ENCODE results near the gene URGCP.
"Not testable (repeated sequence)": the region's sequence is repeated elsewhere in the genome, so short reads cannot be mapped to it uniquely, and the experiment has no call there.

Gene URGCP

DNA sequence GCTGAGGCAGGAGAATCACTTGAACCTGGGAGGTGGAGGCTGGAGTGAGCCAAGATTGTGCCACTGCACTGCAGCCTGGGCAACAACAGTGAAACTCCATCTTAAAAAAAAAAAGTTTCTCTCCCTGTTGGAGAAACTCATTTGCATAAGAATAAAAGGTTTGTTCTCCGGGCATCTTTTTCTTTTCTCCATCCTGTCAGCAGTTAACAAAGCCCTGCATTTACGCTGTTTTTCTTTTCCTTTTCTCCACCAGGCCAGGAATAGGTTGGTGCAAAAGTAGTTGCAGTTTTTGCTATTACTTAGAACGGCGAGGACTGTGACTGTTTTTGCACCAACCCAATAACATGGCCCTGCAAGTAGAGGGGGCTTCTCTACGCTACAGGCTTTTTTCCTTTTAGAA lies 9.5 kb upstream of the URGCP start:
- no peak for DNase-seq

- DNase-seq = no peak
These were observed 8.4 kb upstream of the URGCP start for GRCh38 chr7:43914795-43915194.

- peak; percentile 15 for DNase-seq
These were observed 453 bp downstream of the URGCP start for GRCh38 chr7:43905956-43906330.

GRCh38 chr7:43905209-43905946 lies 1.0 kb downstream of the URGCP start:
- DNase-seq = no peak

DNA sequence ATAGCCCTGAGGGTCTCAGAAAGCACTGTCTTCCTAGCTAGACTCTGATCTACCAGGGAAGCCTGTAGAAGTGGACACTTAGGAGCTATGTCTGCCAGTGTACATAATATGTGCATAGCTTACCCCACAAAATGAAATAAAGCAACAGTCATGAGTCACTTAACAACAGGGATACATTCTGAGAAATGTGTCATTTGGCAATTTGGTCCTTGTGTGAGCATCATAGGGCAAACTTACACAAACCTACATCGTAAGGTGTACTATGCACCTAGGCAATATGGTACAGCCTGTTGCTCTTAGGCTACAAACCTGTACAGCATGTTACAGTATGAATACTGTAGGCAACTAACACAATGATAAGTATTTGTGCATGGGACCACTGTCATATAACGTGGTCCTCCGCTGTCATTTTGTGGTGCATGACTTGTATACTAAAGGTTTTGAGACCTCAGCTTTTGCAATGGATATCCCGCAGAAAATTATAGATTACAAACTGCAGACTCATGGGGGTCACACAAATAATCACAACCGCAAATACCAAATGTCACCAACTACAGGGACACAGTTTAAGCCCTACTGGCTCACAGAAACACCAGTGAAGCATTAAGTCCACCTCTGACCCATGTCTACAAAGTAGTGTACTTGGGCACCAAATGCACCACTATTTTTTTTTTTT lies 1.7 kb downstream of the URGCP start:
- no peak for DNase-seq

DNA sequence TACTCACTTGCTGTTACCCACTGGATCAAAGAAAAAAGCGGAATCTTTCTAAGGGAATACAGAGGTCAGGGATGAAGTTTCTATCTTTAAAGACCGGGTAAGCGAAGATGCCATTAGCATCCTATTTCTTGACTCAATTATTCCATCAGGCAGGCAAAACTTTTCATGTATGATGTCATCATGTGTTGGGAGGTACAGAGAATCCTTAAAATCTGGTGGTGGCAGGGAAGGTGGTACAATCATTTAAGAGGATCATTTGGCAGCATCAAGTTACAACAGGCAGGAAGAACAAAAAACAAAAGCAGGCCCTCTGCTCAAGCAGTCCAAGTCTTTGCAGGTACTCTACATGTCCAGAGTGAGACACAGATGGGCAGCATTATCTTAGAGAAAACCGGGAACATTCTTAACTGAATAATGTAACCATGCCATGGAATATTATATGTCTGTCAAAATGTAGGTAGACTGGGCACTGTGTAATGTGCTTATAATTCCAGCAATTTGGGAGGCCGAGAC lies 3.8 kb downstream of the URGCP start:
- DNase-seq = no peak

DNA sequence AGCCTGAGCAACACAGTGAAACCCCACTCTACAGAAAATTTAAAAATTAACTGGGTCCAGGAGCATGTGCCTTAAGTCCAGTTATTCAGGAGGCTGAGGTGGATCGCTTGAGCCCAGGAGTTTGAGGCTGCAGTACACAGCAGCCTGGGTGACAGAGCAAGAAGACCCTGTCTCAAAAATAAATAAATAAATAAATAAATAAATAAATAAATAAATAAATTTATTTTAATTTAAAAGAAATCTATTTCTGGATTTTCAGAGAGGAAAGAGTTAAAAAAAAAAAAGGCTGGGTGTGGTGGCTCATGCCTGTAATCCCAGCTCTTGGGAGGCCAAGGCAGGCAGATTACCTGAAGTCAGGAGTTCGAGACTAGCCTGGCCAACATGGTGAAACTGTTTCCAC lies 7.8 kb downstream of the URGCP start:
- not testable (repeated sequence) for DNase-seq

DNA sequence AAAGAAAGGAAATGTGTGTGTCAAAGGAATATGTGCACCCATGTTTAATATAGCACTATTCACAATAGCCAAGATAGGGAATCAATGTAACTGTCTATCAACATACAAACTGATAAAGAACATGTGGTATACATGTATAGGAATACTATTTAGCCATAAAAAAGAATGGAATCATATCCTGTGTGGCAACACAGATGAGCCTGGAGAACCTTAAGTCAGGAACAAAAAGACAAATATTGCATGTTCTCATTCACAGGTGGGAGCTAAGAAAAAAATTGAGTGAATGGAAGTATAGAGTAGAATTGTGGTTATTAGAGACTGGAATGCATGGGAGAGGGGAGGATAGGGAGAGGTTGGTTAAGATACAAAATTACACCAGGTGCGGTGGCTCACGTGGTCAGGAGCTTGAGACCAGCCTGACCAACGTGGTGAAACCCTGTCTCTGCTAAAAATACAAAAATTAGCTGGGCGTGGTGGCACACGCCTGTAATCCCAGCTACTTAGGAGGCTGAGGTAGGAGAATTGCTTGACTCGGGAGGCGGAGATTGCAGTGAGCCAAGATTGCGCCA lies 10.5 kb downstream of the URGCP start:
- no peak for DNase-seq

GRCh38 chr7:43891069-43891955 lies 15.1 kb downstream of the URGCP start:
- no peak for DNase-seq

DNA sequence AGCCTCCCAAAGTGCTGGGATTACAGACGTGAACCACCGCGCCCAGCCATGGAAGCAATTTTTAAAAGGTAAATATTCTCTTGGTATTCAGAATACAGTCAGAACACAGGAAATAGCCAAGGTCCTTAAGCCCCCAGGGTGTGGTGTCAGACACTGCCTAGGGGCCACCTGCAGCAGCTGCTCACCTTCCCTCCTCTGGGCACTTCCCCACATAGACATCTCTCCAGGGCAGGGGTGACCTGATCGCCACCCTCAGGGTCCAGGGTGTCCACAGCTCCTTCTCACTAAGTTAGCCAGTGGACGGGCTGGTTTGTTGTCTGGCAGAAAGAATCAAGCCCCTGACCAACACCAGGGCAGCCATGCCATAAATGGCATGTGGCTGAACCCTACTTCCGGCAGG lies 15.9 kb downstream of the URGCP start:
- no peak for DNase-seq

- DNase-seq = no peak
These were observed 17.1 kb downstream of the URGCP start for GRCh38 chr7:43888993-43889945.

DNA sequence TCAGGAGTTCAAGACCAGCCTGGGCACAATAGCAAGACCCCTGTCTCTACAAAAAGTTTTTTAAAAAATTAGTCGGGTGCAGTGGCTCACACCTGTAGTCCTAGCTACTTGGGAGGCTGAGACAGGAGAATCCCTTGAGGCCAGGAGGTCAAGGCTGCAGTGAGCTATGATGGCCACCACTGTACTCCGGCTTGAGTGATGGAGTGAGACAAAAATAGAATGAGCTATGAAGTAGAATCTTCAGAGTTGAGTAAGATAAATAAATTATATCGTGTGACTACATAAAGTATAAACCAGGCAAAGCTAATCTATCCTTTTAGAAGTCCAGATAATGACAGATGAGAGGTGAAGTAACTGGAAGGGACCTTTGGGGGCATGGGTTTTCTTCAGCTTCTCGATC lies 21.8 kb downstream of the URGCP start:
- no peak for DNase-seq

DNA sequence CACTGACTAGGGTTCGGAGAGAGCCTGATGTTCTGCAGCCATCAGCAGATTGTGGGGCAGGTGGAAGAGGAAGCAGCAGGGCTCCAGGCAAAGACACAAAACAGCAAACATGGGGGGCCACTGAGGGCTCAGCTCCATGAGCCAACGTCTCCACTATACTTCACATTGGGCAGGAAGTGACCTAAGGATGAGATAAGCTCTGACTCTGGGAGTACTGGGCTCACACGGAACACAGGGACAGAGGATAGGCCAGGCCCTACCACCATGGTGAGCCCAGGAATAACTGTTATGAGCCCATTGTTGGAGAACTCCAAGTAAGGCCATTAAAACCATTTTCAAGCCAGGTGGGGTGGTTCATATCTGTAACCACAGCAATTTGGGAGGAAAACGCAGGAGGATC lies 22.2 kb downstream of the URGCP start:
- no peak for DNase-seq

DNA sequence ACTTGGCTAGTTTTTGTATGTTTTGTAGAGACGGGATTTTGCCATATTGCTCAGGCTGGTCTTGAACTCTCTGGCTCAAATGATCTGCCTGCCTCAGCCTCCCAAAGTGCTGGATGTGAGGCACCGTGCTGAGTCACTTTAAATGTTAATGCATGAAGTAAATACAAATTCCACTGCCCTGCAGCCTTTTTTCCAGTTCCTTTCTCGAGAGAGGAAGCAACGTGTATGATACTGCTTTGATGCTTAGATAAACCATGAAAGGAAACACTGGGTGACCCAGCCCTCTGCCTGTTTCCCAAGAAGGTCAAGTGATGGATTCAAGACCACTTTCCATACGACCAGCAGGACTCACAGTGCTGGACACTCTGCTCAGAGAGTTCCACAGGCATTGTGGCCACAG lies 25.8 kb downstream of the URGCP start:
- no peak for DNase-seq

DNA sequence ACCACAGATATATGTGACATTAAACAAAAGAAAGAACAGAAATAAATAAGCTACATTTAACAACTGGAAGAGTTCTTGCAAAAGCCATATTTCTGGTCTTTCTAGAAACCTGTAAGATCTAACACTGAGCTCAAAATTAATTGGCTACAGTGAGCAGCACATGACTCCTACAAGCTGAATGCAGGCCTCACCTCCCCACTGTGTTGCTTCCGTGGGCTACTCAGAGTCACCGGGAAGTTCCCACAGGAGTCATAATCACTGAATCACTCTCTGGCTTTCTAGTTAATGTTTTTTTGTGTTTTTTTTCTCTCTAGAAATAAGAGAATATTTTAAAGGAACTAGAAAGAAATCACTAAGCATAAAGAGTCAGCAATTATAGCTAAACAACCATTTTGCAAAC lies 26.9 kb downstream of the URGCP start:
- DNase-seq = no peak

- DNase-seq = no peak
These were observed 27.5 kb downstream of the URGCP start for GRCh38 chr7:43878867-43879266.

- no peak for DNase-seq
These were observed 28.2 kb downstream of the URGCP start for GRCh38 chr7:43877968-43878864.

GRCh38 chr7:43876976-43877745 lies 29.2 kb downstream of the URGCP start:
- DNase-seq = no peak

DNA sequence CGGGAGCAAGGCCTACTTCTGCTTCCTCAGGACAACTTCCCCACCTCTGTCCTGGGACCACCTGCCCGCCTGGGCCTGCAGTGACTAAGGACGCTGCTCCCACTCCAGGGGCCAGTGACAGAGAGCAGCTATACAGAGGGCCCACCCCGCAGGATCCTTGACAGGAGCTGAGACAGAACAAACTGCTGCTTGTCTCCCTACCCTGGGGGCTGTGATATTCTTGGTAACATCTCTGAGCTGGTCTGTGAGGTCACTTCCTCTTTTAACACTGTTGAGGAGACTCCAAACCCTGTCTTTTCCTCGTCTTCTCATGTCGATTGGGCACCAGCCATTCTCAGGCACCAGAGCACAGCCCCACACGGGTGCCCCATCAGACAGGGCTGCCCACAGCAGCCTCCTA lies 30.2 kb downstream of the URGCP start:
- no peak for DNase-seq

- no peak for DNase-seq
These were observed 33.1 kb downstream of the URGCP start for GRCh38 chr7:43873300-43873699.
